Choroid plexus epithelial cell (primary cell): ENCODE measurements around the gene CLEC5A.

Experiments
- DNase-seq: peaks from one replicate; pipeline ENCODE4 v3.0.0-alpha.2; 2010; ENCODE audit warnings: low read depth
- H3K4me3 ChIP-seq: 2 replicates; pipeline ENCODE4 v1.5.1; 2011; ENCODE audit warnings: low read depth, mild to moderate bottlenecking, control low read depth, low read length, moderate library complexity
- CTCF ChIP-seq: conservative IDR thresholded peaks from 2 replicates; pipeline ENCODE4 v1.5.1; 2011; ENCODE audit warnings: low read depth, mild to moderate bottlenecking, control low read depth, inconsistent platforms, low read length, moderate library complexity

CLEC5A gene

GRCh38 chr7:141973673-141974072, 26.9 kb upstream of the CLEC5A start, which contains the start of gene TAS2R38:
TSS of gene TAS2R38 (minus strand) at chr7:141973773. CDS start at chr7:141973689, 84 bp downstream.
- DNase-seq: no peak
- no peak for TF ChIP-seq CTCF
- H3K4me3 ChIP-seq: no peak within 1 kb of the TSS

- no peak for DNase-seq
- no peak overlapping the region for H3K4me3 ChIP-seq
- TF ChIP-seq CTCF: no peak
Observed at GRCh38 chr7:141960687-141961422, 14.1 kb upstream of the CLEC5A start.

GRCh38 chr7:141956084-141956483, 9.3 kb upstream of the CLEC5A start:
- H3K4me3 ChIP-seq: no peak overlapping the region
- DNase-seq: no peak
- TF ChIP-seq CTCF: no peak

- DNase-seq: no peak
- no peak for TF ChIP-seq CTCF
- no peak overlapping the region for H3K4me3 ChIP-seq
Observed at GRCh38 chr7:141954334-141954733, 7.6 kb upstream of the CLEC5A start.

- H3K4me3 ChIP-seq: no peak overlapping the region
- TF ChIP-seq CTCF: no peak
- no peak for DNase-seq
Observed at GRCh38 chr7:141952461-141952860, 5.7 kb upstream of the CLEC5A start.

GRCh38 chr7:141950806-141951205, 4.0 kb upstream of the CLEC5A start:
- no peak for DNase-seq

More at GRCh38 chr7:141950806-141951205, 4.0 kb upstream of the CLEC5A start:
- no peak overlapping the region for H3K4me3 ChIP-seq
- TF ChIP-seq CTCF: no peak
